Heart left ventricle (tissue), 13 donors: ENCODE measurements around the gene GNGT2.

ENCODE experiments used
- POLR2A ChIP-seq, 2 donors: fragments of 450-650 bp; IDR thresholded peaks; one replicate each; pipeline ENCODE4 v1.6.1; 2017; ENCODE audit warnings: antibody characterized with exemption in 2 of 2, mild to moderate bottlenecking in 2 of 2, moderate library complexity in 2 of 2
- TF ChIP-seq, protein P1 (sequence below), 12 donors: fragments of 200-600 bp; sonication (generic) in 4 of 12; IDR thresholded peaks; one replicate each; pipeline versions ENCODE4 v1.5.0 to v1.8.0; 2018 to 2022; ENCODE audit warnings: antibody characterized with exemption in 12 of 12, mild to moderate bottlenecking in 5 of 12
- donor health status: ischemic (EF 13 %, LVEDD 7.1; RV severe dilation, severe dysfunction).
- donor health status: DM: no; HTN: yes; CAD: no.
- donor health status: DM: no; HTN: no; CAD: no.
- donor health status: ischemic (EF 25% LVEDD 6.9; RV normal size, moderate dysfunction).
- donor health status: ischemic (EF 25% LVEDD 5.7; RV mildly dilated, moderate dysfunction).
- donor health status: ischemic (EF 35%, LVEDD 5.7; RV mildly dilated, moderate dysfunction).
- donor health status: nonischemic (EF 11% LVEDD 7.7; RV severe dilation, severe dysfunction).
- donor health status: DM: yes; HTN: yes; CAD: no.
- donor health status: PGD.
- donor health status: ischemic (EF 29% LVEDD 5.4; RV normal size, mild dysfunction).
- donor health status: nonischemic (EF 23%, LVEDD 6.1; RV moderate dilation, normal function).

GRCh38 chr17:49157784-49158183 lies 52.6 kb downstream of the GNGT2 start:
- TF ChIP-seq, protein P1, sequence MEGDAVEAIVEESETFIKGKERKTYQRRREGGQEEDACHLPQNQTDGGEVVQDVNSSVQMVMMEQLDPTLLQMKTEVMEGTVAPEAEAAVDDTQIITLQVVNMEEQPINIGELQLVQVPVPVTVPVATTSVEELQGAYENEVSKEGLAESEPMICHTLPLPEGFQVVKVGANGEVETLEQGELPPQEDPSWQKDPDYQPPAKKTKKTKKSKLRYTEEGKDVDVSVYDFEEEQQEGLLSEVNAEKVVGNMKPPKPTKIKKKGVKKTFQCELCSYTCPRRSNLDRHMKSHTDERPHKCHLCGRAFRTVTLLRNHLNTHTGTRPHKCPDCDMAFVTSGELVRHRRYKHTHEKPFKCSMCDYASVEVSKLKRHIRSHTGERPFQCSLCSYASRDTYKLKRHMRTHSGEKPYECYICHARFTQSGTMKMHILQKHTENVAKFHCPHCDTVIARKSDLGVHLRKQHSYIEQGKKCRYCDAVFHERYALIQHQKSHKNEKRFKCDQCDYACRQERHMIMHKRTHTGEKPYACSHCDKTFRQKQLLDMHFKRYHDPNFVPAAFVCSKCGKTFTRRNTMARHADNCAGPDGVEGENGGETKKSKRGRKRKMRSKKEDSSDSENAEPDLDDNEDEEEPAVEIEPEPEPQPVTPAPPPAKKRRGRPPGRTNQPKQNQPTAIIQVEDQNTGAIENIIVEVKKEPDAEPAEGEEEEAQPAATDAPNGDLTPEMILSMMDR (IDR thresholded peaks at IDR 0.05) = no peak
- TF ChIP-seq POLR2A (IDR thresholded peaks at IDR 0.05) = no peak
